ENCODE results near the gene PHIP.

PHIP gene

GRCh38 chr6:79065232-79065631, 12.8 kb downstream of the PHIP start:
- Histone ChIP-seq H3K9ac (ENCODE audit: low read length) (no peak overlapping the region), H3K27me3 (ENCODE audit: control insufficient read depth, insufficient read depth, low read length) (no peaks in the 10 kb centered on the region), H3K4me3 (ENCODE audit: low read length) (no peak overlapping the region), H3K36me3 (ENCODE audit: control insufficient read depth, insufficient read depth, low read length) (no peaks in the 10 kb centered on the region), H3K4me1 (ENCODE audit: control insufficient read depth, insufficient read depth, low read length) (peaks cover 5% of the 10 kb centered on the region), H3K27ac (ENCODE audit: low read depth, low read length) (no peak overlapping the region)

GRCh38 chr6:79064635-79065034, 13.4 kb downstream of the PHIP start:
- Histone ChIP-seq H3K27ac (ENCODE audit: low read depth, low read length) (no peak overlapping the region), H3K4me3 (ENCODE audit: low read length) (no peak overlapping the region), H3K9ac (ENCODE audit: low read length) (no peak overlapping the region), H3K36me3 (ENCODE audit: control insufficient read depth, insufficient read depth, low read length) (no peaks in the 10 kb centered on the region), H3K27me3 (ENCODE audit: control insufficient read depth, insufficient read depth, low read length) (no peaks in the 10 kb centered on the region), H3K4me1 (ENCODE audit: control insufficient read depth, insufficient read depth, low read length) (peaks cover 5% of the 10 kb centered on the region)

- no peak overlapping the region for H3K9ac ChIP-seq (ENCODE audit: low read length)
- no peak overlapping the region for H3K27ac ChIP-seq (ENCODE audit: low read depth, low read length)
- H3K36me3 ChIP-seq (ENCODE audit: control insufficient read depth, insufficient read depth, low read length) = no peaks in the 10 kb centered on the region
- peaks cover 5% of the 10 kb centered on the region for H3K4me1 ChIP-seq (ENCODE audit: control insufficient read depth, insufficient read depth, low read length)
- no peak overlapping the region for H3K4me3 ChIP-seq (ENCODE audit: low read length)
- no peaks in the 10 kb centered on the region for H3K27me3 ChIP-seq (ENCODE audit: control insufficient read depth, insufficient read depth, low read length)
Observed at GRCh38 chr6:79062708-79063107, 15.3 kb downstream of the PHIP start.

- H3K9ac ChIP-seq (ENCODE audit: low read length) = no peak overlapping the region
- H3K36me3 ChIP-seq (ENCODE audit: control insufficient read depth, insufficient read depth, low read length) = peaks cover 2% of the 10 kb centered on the region
- H3K27me3 ChIP-seq (ENCODE audit: control insufficient read depth, insufficient read depth, low read length) = no peaks in the 10 kb centered on the region
- no peak overlapping the region for H3K27ac ChIP-seq (ENCODE audit: low read depth, low read length)
- H3K4me1 ChIP-seq (ENCODE audit: control insufficient read depth, insufficient read depth, low read length) = no peaks in the 10 kb centered on the region
- H3K4me3 ChIP-seq (ENCODE audit: low read length) = no peak overlapping the region
Observed at GRCh38 chr6:79057746-79058145, 20.3 kb downstream of the PHIP start.

DNA sequence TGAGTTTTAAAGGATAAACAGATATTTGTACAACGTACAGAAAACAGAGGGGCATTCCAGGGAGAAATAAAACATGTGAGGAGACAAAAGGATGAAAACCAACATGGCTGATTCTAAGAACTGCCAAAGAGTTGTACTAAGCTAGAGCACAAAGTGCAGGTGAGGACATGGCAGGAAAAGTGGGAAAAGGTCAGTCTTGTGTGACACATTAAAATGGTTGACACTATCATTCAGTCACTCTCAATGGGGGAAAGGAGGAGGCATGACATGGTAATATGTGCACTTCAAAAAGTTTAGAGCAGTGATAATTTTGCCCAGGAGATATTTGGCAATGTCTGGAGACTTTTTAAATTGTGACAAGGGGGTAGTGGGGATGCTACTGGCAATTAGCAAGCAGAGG, 21.8 kb downstream of the PHIP start:
- H3K27me3 ChIP-seq (ENCODE audit: control insufficient read depth, insufficient read depth, low read length) = no peaks in the 10 kb centered on the region
- no peak overlapping the region for H3K27ac ChIP-seq (ENCODE audit: low read depth, low read length)
- no peak overlapping the region for H3K9ac ChIP-seq (ENCODE audit: low read length)
- no peak overlapping the region for H3K4me3 ChIP-seq (ENCODE audit: low read length)
- no peaks in the 10 kb centered on the region for H3K4me1 ChIP-seq (ENCODE audit: control insufficient read depth, insufficient read depth, low read length)
- peaks cover 5% of the 10 kb centered on the region for H3K36me3 ChIP-seq (ENCODE audit: control insufficient read depth, insufficient read depth, low read length)

DNA sequence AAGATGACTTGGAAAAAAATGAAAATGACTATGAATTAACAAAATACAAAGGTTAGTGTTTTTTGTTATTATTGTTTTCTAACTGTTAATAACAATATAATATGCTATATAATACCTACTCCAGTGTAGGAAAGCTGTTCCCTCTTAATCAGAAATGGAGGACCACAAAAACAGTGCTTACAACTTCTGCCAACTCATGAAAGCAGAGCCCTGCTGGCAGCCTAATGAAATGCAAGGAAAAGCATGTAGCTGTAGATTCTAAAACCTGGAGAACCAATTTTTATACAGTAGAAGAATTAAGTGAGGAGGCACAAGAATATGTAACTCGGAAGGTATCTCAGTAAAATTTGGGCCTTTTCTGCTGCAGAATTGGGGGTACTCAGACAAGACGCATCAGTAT, 29.4 kb downstream of the PHIP start:
- Histone ChIP-seq H3K36me3 (ENCODE audit: control insufficient read depth, insufficient read depth, low read length) (peaks cover 5% of the 10 kb centered on the region), H3K9ac (ENCODE audit: low read length) (no peak overlapping the region), H3K4me1 (ENCODE audit: control insufficient read depth, insufficient read depth, low read length) (no peaks in the 10 kb centered on the region), H3K27ac (ENCODE audit: low read depth, low read length) (no peak overlapping the region), H3K4me3 (ENCODE audit: low read length) (no peak overlapping the region), H3K27me3 (ENCODE audit: control insufficient read depth, insufficient read depth, low read length) (no peaks in the 10 kb centered on the region)

- Histone ChIP-seq H3K4me1 (ENCODE audit: control insufficient read depth, insufficient read depth, low read length) (no peaks in the 10 kb centered on the region), H3K27me3 (ENCODE audit: control insufficient read depth, insufficient read depth, low read length) (no peaks in the 10 kb centered on the region), H3K9ac (ENCODE audit: low read length) (no peak overlapping the region), H3K36me3 (ENCODE audit: control insufficient read depth, insufficient read depth, low read length) (no peaks in the 10 kb centered on the region), H3K27ac (ENCODE audit: low read depth, low read length) (no peak overlapping the region), H3K4me3 (ENCODE audit: low read length) (no peak overlapping the region)
Observed at GRCh38 chr6:79047072-79047471, 31.0 kb downstream of the PHIP start.

DNA sequence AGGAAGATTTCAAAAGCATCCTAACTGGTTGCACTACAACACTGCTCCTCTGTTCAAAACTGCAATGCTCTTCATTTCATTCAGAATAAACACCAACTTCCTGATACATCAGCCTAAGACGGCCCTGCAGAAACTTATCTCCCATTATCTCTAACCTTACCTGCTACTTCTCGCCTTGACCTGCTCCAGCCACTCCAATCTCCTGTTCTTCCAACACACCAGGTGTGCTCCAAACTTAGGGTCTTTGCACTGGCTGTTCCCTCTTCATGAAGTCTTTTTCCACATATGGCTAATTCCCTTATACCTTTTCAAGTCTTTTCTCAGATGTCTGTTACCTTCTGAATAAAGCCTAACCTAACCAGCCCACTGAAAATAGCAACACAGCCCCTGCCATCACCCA, 32.1 kb downstream of the PHIP start:
- H3K9ac ChIP-seq (ENCODE audit: low read length) = no peak overlapping the region
- no peak overlapping the region for H3K27ac ChIP-seq (ENCODE audit: low read depth, low read length)
- H3K4me1 ChIP-seq (ENCODE audit: control insufficient read depth, insufficient read depth, low read length) = no peaks in the 10 kb centered on the region
- no peaks in the 10 kb centered on the region for H3K36me3 ChIP-seq (ENCODE audit: control insufficient read depth, insufficient read depth, low read length)
- H3K4me3 ChIP-seq (ENCODE audit: low read length) = no peak overlapping the region
- no peaks in the 10 kb centered on the region for H3K27me3 ChIP-seq (ENCODE audit: control insufficient read depth, insufficient read depth, low read length)

- Histone ChIP-seq H3K4me3 (ENCODE audit: low read length) (no peak overlapping the region), H3K36me3 (ENCODE audit: control insufficient read depth, insufficient read depth, low read length) (no peaks in the 10 kb centered on the region), H3K4me1 (ENCODE audit: control insufficient read depth, insufficient read depth, low read length) (no peaks in the 10 kb centered on the region), H3K27ac (ENCODE audit: low read depth, low read length) (no peak overlapping the region), H3K9ac (ENCODE audit: low read length) (no peak overlapping the region), H3K27me3 (ENCODE audit: control insufficient read depth, insufficient read depth, low read length) (no peaks in the 10 kb centered on the region)
Observed at GRCh38 chr6:79042799-79043126, 35.3 kb downstream of the PHIP start.

- Histone ChIP-seq H3K27me3 (ENCODE audit: control insufficient read depth, insufficient read depth, low read length) (no peaks in the 10 kb centered on the region), H3K27ac (ENCODE audit: low read depth, low read length) (no peak overlapping the region), H3K4me1 (ENCODE audit: control insufficient read depth, insufficient read depth, low read length) (no peaks in the 10 kb centered on the region), H3K4me3 (ENCODE audit: low read length) (no peak overlapping the region), H3K9ac (ENCODE audit: low read length) (no peak overlapping the region), H3K36me3 (ENCODE audit: control insufficient read depth, insufficient read depth, low read length) (no peaks in the 10 kb centered on the region)
Observed at GRCh38 chr6:79042088-79042798, 35.8 kb downstream of the PHIP start.

- Histone ChIP-seq H3K27me3 (ENCODE audit: control insufficient read depth, insufficient read depth, low read length) (no peaks in the 10 kb centered on the region), H3K36me3 (ENCODE audit: control insufficient read depth, insufficient read depth, low read length) (no peaks in the 10 kb centered on the region), H3K27ac (ENCODE audit: low read depth, low read length) (no peak overlapping the region), H3K4me1 (ENCODE audit: control insufficient read depth, insufficient read depth, low read length) (no peaks in the 10 kb centered on the region), H3K4me3 (ENCODE audit: low read length) (no peak overlapping the region), H3K9ac (ENCODE audit: low read length) (no peak overlapping the region)
Observed at GRCh38 chr6:79040083-79040482, 38.0 kb downstream of the PHIP start.

- no peaks in the 10 kb centered on the region for H3K36me3 ChIP-seq (ENCODE audit: control insufficient read depth, insufficient read depth, low read length)
Observed at GRCh38 chr6:79038061-79038460, 40.0 kb downstream of the PHIP start.

GRCh38 chr6:79034865-79035264, 43.2 kb downstream of the PHIP start:
- Histone ChIP-seq H3K36me3 (ENCODE audit: control insufficient read depth, insufficient read depth, low read length) (no peaks in the 10 kb centered on the region), H3K9ac (ENCODE audit: low read length) (no peak overlapping the region), H3K4me1 (ENCODE audit: control insufficient read depth, insufficient read depth, low read length) (no peaks in the 10 kb centered on the region), H3K27me3 (ENCODE audit: control insufficient read depth, insufficient read depth, low read length) (no peaks in the 10 kb centered on the region), H3K27ac (ENCODE audit: low read depth, low read length) (no peak overlapping the region), H3K4me3 (ENCODE audit: low read length) (no peak overlapping the region)

More at GRCh38 chr6:79038061-79038460, 40.0 kb downstream of the PHIP start:
- H3K27ac ChIP-seq (ENCODE audit: low read depth, low read length) = no peak overlapping the region
- H3K9ac ChIP-seq (ENCODE audit: low read length) = no peak overlapping the region
- H3K27me3 ChIP-seq (ENCODE audit: control insufficient read depth, insufficient read depth, low read length) = no peaks in the 10 kb centered on the region
- no peaks in the 10 kb centered on the region for H3K4me1 ChIP-seq (ENCODE audit: control insufficient read depth, insufficient read depth, low read length)
- H3K4me3 ChIP-seq (ENCODE audit: low read length) = no peak overlapping the region
